Endothelial cell of umbilical vein (primary cell): ENCODE results near the gene TIMM8B.
"Not testable (repeated sequence)": the region's sequence is repeated elsewhere in the genome, so short reads cannot be mapped to it uniquely, and the experiment has no call there.

Experiments
- EZH2 ChIP-seq: IDR thresholded peaks from 2 replicates; pipeline ENCODE4 v1.6.1; 2012; ENCODE audit warnings: borderline replicate concordance, low read depth, mild to moderate bottlenecking, moderate library complexity, low read length, inconsistent platforms; ENCODE audit not compliant: severe bottlenecking
- GATA2 ChIP-seq: IDR thresholded peaks from 2 replicates; pipeline ENCODE4 v1.7.0; 2011; ENCODE audit warnings: low read depth, mild to moderate bottlenecking, moderate library complexity, mixed read lengths, low read length; ENCODE audit not compliant: insufficient read length, insufficient read depth
- JUN ChIP-seq: IDR thresholded peaks from 2 replicates; pipeline ENCODE4 v1.6.1; 2011; ENCODE audit warnings: borderline replicate concordance, low read depth; ENCODE audit not compliant: insufficient read length, insufficient read depth
- POLR2A ChIP-seq: IDR thresholded peaks from 2 replicates; pipeline ENCODE4 v1.6.1; 2012; ENCODE audit warnings: low read depth, mild to moderate bottlenecking, control low read depth, low read length
- TF ChIP-seq, protein P1 (sequence below), 2 donors: IDR thresholded peaks; 1 replicate in 1 of 2; 2 replicates in 1 of 2; pipeline ENCODE4 v1.5.1; 2011; ENCODE audit warnings: low read length in 2 of 2, mild to moderate bottlenecking in 2 of 2, moderate library complexity in 2 of 2, control low read depth in 1 of 2, inconsistent platforms in 1 of 2, low read depth in 1 of 2; ENCODE audit not compliant: insufficient read depth in 1 of 2; ENCODE audit errors: extremely low read depth in 1 of 2
- TF ChIP-seq, protein P2 (sequence below): IDR thresholded peaks from 2 replicates; pipeline ENCODE4 v1.6.1; 2011; ENCODE audit not compliant: insufficient read depth, insufficient read length

DNA sequence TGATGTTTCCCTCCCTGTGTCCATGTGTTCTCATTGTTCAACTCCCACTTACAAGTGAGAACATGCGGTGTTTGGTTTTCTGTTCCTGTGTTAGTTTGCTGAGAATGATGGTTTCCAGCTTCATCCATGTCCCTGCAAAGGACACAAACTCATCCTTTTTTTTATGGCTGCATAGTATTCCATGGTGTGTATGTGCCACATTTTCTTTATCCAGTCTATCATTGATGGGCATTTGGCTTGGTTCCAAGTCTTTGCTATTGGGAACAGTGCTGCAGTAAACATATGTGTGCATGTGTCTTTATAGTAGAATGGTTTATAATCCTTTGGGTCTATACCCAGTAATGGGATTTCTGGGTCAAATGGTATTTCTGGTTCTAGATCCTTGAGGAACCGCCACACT, 39.9 kb downstream of the TIMM8B start:
- TF ChIP-seq, protein P1, sequence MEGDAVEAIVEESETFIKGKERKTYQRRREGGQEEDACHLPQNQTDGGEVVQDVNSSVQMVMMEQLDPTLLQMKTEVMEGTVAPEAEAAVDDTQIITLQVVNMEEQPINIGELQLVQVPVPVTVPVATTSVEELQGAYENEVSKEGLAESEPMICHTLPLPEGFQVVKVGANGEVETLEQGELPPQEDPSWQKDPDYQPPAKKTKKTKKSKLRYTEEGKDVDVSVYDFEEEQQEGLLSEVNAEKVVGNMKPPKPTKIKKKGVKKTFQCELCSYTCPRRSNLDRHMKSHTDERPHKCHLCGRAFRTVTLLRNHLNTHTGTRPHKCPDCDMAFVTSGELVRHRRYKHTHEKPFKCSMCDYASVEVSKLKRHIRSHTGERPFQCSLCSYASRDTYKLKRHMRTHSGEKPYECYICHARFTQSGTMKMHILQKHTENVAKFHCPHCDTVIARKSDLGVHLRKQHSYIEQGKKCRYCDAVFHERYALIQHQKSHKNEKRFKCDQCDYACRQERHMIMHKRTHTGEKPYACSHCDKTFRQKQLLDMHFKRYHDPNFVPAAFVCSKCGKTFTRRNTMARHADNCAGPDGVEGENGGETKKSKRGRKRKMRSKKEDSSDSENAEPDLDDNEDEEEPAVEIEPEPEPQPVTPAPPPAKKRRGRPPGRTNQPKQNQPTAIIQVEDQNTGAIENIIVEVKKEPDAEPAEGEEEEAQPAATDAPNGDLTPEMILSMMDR (IDR thresholded peaks at IDR 0.05; ENCODE audit: extremely low read depth in 1 of 2, insufficient read depth in 1 of 2, low read depth in 1 of 2, low read length in 2 of 2): not testable (repeated sequence)
- not testable (repeated sequence) for TF ChIP-seq JUN, EZH2, POLR2A, GATA2
- TF ChIP-seq, protein P2, sequence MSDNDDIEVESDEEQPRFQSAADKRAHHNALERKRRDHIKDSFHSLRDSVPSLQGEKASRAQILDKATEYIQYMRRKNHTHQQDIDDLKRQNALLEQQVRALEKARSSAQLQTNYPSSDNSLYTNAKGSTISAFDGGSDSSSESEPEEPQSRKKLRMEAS: not testable (repeated sequence)
